Measurements from ENCODE around the gene CD99L2. TPM values are rescaled to one million over a fixed set of nuclear protein-coding genes. Genes with fewer than 3 reads are reported as not detected.

CD99L2 gene
- polyA plus RNA-seq, 3 donors, result 13.1 to 18.4 (median 16.7) TPM

- peaks cover 40% of the 10 kb centered on the region for H3K4me1 Mint-ChIP-seq
- Histone ChIP-seq H3K36me3 (replicated peaks in 1 of 2; ENCODE audit: control insufficient read depth in 1 of 2, insufficient read depth in 2 of 2, low read length in 2 of 2) (peaks cover 7 to 21% of the 10 kb centered on the region in 2 donors), H3K4me3 (replicated peaks in 1 of 3; ENCODE audit: low read depth in 2 of 3, low read length in 3 of 3) (no peak overlapping the region), H3K27me3 (ENCODE audit: control insufficient read depth in 2 of 2, insufficient read depth in 2 of 2, low read length in 2 of 2) (no peaks in the 10 kb centered on the region), H3K9me3 (replicated peaks in 1 of 2; ENCODE audit: control insufficient read depth in 1 of 2, insufficient read depth in 1 of 2, low read length in 2 of 2) (no peaks in the 10 kb centered on the region), H3K4me1 (ENCODE audit: control insufficient read depth in 1 of 2, insufficient read depth in 2 of 2, low read length in 2 of 2) (peaks cover 19 to 30% of the 10 kb centered on the region in 2 donors), H3K9ac (ENCODE audit: insufficient read depth, low read length, poor library complexity, severe bottlenecking) (no peak overlapping the region), H3K4me2 (replicated peaks; ENCODE audit: extremely low read depth, low read length, poor library complexity, severe bottlenecking) (no peak overlapping the region), H3K79me2 (ENCODE audit: insufficient read depth, low read length) (no peaks in the 10 kb centered on the region), H2AFZ (ENCODE audit: insufficient read depth, low read depth, low read length, poor library complexity, severe bottlenecking) (no peak overlapping the region), H3K27ac (ENCODE audit: low read depth in 1 of 2, low read length in 2 of 2) (no peak overlapping the region), H4K20me1 (ENCODE audit: insufficient read depth, low read length) (no peaks in the 10 kb centered on the region)
- no peak overlapping the region for H3K4me3 Mint-ChIP-seq
- peaks cover 10 to 22% of the 10 kb centered on the region in 2 donors for H3K36me3 Mint-ChIP-seq
- H3K9me3 Mint-ChIP-seq, result peaks cover 0 to 2% (median 0%) of the 10 kb centered on the region in 7 donors
- intact Hi-C loops (cut with micrococcal nuclease), result no loop called here
- peaks cover 0 to 7% (median 2%) of the 10 kb centered on the region in 3 donors for H3K27me3 Mint-ChIP-seq (ENCODE audit: low read depth in 3 of 3)
- TF ChIP-seq CTCF (IDR thresholded peaks at IDR 0.05), result no peak
- no peak overlapping the region for H3K27ac Mint-ChIP-seq
- DNase-seq, result no peak
- 100% methylated on average over 3 of the region's 17 CpGs for WGBS (ENCODE audit: insufficient coverage)
These were observed 127.8 kb downstream of the CD99L2 start for GRCh38 chrX:150770623-150771022.

- no peak for TF ChIP-seq CTCF (IDR thresholded peaks at IDR 0.05)
- Mint-ChIP-seq H3K9me3 (peaks cover 0 to 2% (median 0%) of the 10 kb centered on the region in 7 donors), H3K27ac (no peak overlapping the region), H3K36me3 (peaks cover 4 to 22% of the 10 kb centered on the region in 2 donors), H3K4me1 (peaks cover 40% of the 10 kb centered on the region), H3K27me3 (ENCODE audit: low read depth in 3 of 3) (peaks cover 0 to 5% (median 2%) of the 10 kb centered on the region in 3 donors), H3K4me3 (no peak overlapping the region)
- no peak overlapping the region for H3K9ac ChIP-seq (ENCODE audit: insufficient read depth, low read length, poor library complexity, severe bottlenecking)
- no peaks in the 10 kb centered on the region for H3K9me3 ChIP-seq (replicated peaks in 1 of 2; ENCODE audit: control insufficient read depth in 1 of 2, insufficient read depth in 1 of 2, low read length in 2 of 2)
- H3K36me3 ChIP-seq (replicated peaks in 1 of 2; ENCODE audit: control insufficient read depth in 1 of 2, insufficient read depth in 2 of 2, low read length in 2 of 2), result peaks cover 5 to 22% of the 10 kb centered on the region in 2 donors
- no peak overlapping the region for H3K27ac ChIP-seq (ENCODE audit: low read depth in 1 of 2, low read length in 2 of 2)
- H3K79me2 ChIP-seq (ENCODE audit: insufficient read depth, low read length), result no peaks in the 10 kb centered on the region
- intact Hi-C loops (cut with micrococcal nuclease), result no loop called here
- H3K4me2 ChIP-seq (replicated peaks; ENCODE audit: extremely low read depth, low read length, poor library complexity, severe bottlenecking), result no peak overlapping the region
- H3K27me3 ChIP-seq (ENCODE audit: control insufficient read depth in 2 of 2, insufficient read depth in 2 of 2, low read length in 2 of 2), result no peaks in the 10 kb centered on the region
- H2AFZ ChIP-seq (ENCODE audit: insufficient read depth, low read depth, low read length, poor library complexity, severe bottlenecking), result no peak overlapping the region
- peaks cover 19 to 30% of the 10 kb centered on the region in 2 donors for H3K4me1 ChIP-seq (ENCODE audit: control insufficient read depth in 1 of 2, insufficient read depth in 2 of 2, low read length in 2 of 2)
- WGBS (ENCODE audit: insufficient coverage), result 96% methylated on average over 7 of the region's 13 CpGs
- DNase-seq, result no peak
- no peak overlapping the region for H3K4me3 ChIP-seq (replicated peaks in 1 of 3; ENCODE audit: low read depth in 2 of 3, low read length in 3 of 3)
- no peaks in the 10 kb centered on the region for H4K20me1 ChIP-seq (ENCODE audit: insufficient read depth, low read length)
These were observed 129.1 kb downstream of the CD99L2 start for GRCh38 chrX:150769408-150769807.
